ENCODE measurements around the gene KCTD2.
A peak's percentile ranks its signal among the peaks of the same experiment; 100 is the strongest.
"Not testable (repeated sequence)": the region's sequence is repeated elsewhere in the genome, so short reads cannot be mapped to it uniquely, and the experiment has no call there.

KCTD2 gene

DNA sequence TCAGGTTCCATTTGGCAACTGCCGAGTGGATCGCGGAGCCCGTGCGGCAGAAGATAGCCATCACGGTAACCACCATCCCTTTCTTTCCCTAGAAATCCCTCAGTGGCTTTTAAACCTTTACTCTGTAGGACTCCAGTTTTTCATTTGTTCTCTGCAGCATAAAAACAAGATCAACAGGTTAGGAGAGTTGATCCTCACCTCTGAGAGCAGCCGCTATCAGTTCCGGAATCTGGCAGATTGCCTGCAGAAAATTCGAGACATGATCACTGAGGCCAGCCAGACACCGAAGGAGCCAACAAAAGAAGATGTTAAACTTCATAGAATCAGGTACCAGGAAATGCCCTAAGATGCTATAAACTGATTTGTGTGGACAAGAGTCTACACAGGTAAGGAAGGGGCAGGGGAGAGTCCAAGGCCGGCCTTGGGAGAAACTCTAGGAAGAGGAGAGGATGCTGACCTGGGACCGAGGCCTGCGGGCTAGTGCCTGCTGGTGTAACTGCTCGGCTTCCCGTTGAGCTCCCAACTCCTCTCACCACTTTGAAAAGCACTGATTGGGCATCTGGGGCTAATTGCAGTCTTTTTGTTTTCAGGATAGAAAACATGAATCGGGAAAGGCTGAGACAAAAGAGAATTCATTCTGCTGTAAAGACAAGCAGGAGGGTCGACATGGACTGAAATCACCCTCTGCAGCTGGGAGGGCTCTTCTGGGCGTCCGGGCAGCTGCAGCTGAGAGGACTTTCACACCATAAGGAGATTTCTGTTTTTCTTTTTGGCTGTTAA, 26.5 kb upstream of the KCTD2 start:
- DNase-seq (ENCODE audit: low spot score), result no peak

- no peak for DNase-seq (ENCODE audit: low spot score)
Observed at GRCh38 chr17:75024686-75025397, 22.2 kb upstream of the KCTD2 start.

- DNase-seq (ENCODE audit: low spot score), result not testable (repeated sequence)
Observed at GRCh38 chr17:75025398-75025734, 21.7 kb upstream of the KCTD2 start.

DNA sequence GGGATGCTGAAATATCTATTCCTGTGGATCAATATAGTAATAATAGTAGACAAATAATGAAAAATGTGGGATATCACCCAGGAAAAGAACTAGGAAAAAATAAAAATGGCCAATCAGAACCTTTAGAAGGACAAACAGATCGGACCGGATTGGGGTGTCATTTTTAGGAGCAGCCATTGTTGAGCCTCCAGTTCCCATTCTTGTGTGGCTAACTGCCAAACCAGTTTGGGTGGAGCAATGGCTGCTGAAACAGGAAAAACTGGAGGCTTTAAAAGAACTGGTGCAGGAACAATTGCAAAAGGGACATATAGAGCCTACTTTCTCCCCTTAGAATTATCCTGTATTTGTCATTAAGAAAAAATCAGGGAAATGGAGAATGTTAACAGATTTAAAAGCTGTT, 20.4 kb upstream of the KCTD2 start:
- DNase-seq (ENCODE audit: low spot score), result not testable (repeated sequence)

- DNase-seq (ENCODE audit: low spot score), result no peak
Observed at GRCh38 chr17:75030161-75030560, 16.9 kb upstream of the KCTD2 start.

GRCh38 chr17:75031972-75032719, 14.9 kb upstream of the KCTD2 start:
- peak; percentile 98 for DNase-seq (ENCODE audit: low spot score)

DNA sequence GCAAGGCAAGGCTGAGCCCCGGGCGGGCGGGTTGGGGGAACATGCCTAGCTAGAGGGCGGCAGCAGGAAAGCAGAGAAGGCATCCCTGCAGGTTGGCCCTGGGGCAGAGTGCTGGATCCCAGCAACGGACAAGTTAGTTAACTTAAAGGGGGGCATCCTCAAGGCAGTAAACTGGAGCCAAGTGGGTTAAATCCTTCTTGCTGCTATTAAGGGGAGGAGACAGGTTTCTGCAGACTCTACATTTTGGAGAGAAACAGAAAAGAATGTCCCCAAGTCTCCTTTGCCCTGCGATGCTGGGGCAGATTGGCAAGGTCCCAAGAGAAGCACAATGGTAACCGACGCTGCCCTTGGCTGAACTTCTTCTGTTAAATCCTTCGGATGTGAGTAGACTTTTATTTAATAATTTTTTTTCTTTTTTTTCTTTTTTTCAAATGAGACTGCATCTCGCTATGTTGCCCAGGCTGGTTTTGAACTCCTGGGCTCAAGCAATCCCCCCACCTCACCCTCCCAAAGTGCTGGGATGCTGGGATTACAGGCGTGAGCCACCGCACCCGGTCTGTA, 14.2 kb upstream of the KCTD2 start:
- peak; percentile 42 for DNase-seq (ENCODE audit: low spot score)

DNA sequence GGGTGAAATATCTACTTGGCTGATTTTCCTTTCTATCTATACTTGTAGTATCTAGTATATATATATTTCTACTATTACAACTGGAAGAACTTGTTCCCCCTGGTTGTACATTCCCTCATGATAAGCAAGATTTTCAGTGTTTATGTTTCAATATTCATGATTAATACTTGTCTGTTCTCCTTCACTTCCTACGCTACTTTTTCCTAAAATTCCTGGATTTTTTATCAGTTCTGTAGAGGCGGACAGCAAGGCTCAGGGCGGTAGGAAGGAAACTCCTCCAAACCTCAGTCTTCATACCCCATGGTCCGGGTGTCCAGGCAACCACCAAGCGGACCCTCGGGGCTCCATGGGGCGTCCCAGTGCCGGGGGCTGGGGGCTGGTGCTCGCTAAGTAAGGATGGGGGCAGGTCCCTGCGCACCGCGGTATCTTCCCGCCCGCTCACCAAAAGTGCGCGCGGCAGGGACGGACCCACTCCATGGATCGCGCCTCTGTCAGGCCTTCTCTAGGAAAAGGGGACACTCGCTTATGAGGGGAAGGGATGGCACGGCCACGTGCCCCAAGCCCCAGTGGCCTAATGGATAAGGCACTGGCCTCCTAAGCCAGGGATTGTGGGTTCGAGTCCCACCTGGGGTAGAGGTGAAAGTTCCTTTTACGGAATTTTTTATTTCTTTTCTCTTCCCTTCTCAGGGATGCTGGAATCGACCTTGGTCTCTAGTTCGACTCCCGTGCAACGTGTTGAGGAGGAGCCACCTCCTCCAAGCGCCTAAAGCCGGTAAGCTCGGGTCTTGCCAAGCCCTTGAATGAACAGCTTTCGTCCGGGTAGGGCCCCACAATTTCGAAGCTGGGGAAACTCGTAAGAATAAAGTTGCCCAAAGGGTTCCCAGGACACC, 13.4 kb upstream of the KCTD2 start:
- DNase-seq (ENCODE audit: low spot score), result peak; percentile 95

DNA sequence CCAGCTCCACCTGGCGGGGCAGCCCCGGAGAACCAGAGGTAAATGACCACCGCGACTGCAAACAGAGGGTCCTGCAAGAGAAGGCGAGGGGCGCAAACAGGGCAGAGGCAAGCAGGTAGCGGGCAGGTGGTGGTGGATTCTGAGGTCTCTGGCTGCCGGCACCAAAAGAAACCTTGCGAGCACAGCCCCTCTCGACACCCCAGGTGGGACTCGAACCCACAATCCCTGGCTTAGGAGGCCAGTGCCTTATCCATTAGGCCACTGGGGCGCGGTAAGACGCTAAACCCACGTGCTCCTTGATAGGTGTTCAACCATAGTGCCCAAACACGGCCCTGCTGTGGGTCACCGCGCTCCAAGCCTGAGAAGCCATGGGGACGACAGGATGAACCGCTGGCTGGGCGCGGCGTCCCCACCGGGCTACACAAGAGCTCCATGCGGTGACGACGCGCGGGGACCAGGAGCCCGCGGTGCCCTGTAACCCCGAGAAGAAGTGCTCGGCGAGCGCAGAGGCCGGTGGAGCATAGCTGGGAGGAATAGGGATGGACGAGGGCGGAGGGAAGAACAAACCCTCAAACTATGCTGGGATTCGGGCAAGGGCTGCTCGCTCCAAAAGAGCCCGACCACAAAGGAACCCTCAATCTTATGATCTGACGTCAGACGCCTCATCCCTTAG, 12.7 kb upstream of the KCTD2 start:
- peak; percentile 91 for DNase-seq (ENCODE audit: low spot score)

- peak; percentile 74 for DNase-seq (ENCODE audit: low spot score)
Observed at GRCh38 chr17:75036643-75037268, 10.3 kb upstream of the KCTD2 start.

- no peak for DNase-seq (ENCODE audit: low spot score)
Observed at GRCh38 chr17:75039238-75039637, 7.8 kb upstream of the KCTD2 start.

GRCh38 chr17:75041656-75042280, 5.3 kb upstream of the KCTD2 start:
- DNase-seq (ENCODE audit: low spot score), result no peak

DNA sequence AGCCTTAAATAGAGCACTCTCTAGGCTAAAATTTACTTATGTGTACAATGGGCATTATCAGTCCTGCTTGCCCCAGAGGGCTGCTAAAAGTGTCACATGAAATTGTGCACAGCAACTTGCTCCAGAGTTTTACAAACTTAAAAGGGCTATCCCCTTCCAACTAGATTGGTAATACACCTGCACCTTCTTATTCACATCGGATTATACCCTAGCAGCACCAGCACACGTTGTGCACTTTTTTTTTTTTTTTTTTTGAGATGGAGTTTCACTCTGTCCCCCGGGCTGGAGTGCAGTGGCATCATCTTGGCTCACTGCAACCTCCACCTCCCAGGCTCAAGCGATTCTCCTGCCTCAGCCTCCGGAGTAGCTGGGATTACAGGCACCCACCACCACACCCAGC, 3.2 kb upstream of the KCTD2 start:
- not testable (repeated sequence) for DNase-seq (ENCODE audit: low spot score)

DNA sequence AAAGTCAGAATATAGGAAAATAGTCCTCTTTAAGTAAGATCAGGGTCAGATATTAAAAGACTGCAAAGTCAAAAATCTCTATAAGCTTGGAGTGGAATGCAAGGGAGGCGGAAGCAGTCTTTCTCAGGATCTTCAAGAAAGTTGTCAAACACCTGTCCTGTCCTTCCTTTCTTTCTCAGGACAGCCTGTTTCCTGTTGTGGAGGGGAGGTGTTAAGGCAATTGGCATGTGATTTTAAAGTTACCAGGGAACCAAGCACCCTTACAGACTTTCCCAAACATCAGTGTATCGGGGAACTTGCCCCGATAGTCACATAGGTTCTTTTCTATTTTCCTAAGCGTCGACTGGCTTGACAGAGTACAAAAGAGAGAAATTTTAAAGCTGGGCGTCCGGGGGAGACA, 2.3 kb upstream of the KCTD2 start:
- DNase-seq (ENCODE audit: low spot score), result no peak

DNA sequence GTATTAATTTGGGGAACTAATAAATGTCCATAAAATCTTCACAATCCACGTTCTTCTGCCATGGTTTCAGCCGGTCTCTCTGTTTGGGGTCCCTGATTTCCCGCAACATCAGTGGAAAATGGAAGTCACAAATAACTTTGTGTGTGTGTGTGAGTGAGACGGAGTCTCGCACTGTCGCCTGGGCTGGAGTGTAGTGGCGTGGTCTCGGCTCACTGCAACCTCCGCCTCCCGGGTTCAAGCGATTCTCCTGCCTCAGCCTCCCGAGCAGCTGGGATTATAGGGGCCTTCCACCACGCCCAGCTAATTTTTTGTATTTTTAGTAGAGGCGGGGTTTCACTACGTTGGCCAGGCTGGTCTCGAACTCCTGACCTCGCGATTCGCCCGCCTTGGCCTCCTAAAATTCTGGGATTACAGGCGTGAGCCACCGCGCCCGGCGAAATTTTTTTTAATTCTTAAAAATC, 1.0 kb upstream of the KCTD2 start:
- DNase-seq (ENCODE audit: low spot score), result not testable (repeated sequence)

GRCh38 chr17:75047398-75048098, 523 bp downstream of the KCTD2 start:
- peak; percentile 58 for DNase-seq (ENCODE audit: low spot score)

DNA sequence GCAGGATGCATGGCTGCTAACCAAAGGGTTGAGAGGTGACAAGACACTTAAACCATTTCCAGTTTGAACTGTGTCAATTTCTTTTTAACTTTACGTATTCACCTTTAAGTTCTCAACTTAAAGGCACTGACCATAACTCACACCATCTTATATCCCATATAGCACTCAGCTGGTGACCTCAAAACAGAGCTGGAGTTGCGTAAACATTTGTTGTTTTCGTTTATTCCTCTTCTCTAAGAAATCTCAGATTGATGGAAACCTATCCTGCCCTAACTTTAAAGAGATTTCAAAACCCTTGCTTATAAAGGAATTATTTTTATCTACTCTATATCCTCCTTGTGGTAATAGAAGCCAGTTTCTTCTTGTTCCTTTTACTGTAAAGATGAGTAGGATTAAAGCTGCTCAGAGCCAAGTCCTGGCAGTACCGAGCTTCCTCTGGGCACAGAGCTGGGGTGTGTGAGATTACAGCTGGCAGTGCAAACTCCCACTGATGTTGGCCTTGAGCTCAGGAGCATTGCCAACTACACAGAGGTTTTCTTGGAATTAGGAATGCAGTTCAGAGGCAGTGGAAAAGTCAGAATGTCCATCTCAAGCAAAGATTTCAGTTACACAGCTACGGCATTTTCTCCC, 1.3 kb downstream of the KCTD2 start:
- peak; percentile 39 for DNase-seq (ENCODE audit: low spot score)

GRCh38 chr17:75049057-75049456, 2.0 kb downstream of the KCTD2 start:
- peak; percentile 39 for DNase-seq (ENCODE audit: low spot score)

DNA sequence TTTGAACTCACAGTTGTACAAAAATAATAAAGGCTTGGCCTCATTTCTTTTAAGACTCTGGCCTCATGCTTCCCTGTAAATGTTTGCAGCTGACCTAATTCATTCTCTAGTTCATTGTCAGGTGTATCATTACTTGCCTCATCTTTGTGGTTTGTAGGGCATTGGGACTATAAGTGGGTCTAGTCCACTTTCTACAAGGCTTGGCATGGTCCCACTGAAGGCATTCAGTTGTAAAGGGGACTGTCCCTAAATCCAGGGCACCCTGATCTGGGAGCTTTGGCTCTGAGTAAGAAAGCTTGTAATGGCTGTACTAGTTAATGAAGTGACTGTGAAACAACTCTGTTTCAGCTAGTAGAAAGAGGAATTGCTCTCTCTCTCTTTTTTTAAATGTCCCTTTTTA, 2.7 kb downstream of the KCTD2 start:
- no peak for DNase-seq (ENCODE audit: low spot score)

Measured in cerebellar cortex (tissue), 1 donor.